ENCODE results near the gene GNAT3. TPM values are rescaled to one million over a fixed set of nuclear protein-coding genes. Genes with fewer than 3 reads are reported as not detected.

GNAT3 gene
- total and polyA plus RNA-seq, 2 experiments from 2014 or later, result not detected

DNA sequence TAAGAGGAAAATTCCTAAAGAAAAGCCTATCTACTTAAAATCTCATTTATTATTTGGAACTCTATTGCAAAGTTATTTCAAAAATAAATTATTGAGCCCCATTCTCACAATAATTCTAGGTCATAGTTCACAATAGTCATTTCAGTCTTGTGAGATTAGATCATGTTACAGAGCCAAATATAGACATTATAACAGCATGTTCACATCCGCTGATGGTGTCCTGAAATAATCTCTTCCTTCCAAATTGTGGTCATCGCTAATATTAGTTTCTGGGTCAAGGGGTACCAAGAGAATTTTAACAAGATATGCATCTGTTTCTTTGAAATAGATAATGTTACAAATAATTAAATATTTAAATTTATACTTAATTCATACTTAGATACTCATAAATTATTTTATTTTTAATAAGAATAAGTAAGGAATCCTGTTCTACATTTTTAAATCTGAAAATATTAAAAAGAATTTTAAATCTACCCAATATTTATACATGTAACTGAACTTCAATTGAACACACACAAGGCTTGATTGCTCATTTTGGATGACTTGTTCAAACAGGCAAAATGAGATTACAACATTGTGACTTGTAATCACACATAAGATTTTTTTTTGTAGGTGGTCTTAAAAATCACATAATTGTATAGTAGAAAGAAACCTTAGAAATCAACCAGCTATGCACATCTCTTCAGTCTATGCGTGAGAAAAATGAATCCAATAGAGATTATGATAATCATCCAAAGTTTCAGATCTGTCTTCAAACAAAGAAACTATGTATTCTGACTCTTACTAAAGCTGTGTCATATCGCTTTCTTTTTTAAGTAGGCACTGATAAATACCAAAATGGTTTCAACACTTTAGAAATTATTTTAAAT lies 13.1 kb downstream of the GNAT3 start:
- Histone ChIP-seq H3K4me3 (no peak overlapping the region), H3K79me2 (no peaks in the 10 kb centered on the region), H3K27me3 (no peaks in the 10 kb centered on the region), H3K4me2 (peak overlapping the region; percentile 7), H2AFZ (peak overlapping the region; percentile 15), H3K27ac (peak overlapping the region; percentile 76), H3K4me1 (ENCODE audit: insufficient read depth) (peaks cover 4% of the 10 kb centered on the region), H3K9me2 (replicated peaks; ENCODE audit: insufficient read depth) (no peaks in the 10 kb centered on the region), H4K20me1 (ENCODE audit: insufficient read depth, poor library complexity, severe bottlenecking) (no peaks in the 10 kb centered on the region), H3K36me3 (replicated peaks; ENCODE audit: insufficient read depth, low read depth) (no peaks in the 10 kb centered on the region), H3K9me3 (ENCODE audit: low read depth) (no peaks in the 10 kb centered on the region)
- WGBS (ENCODE audit: low lambda C conversion rate, missing lambda C conversion rate), result 79% methylated on average over 4 of the region's 4 CpGs
- TF ChIP-seq EZH2 (IDR thresholded peaks at IDR 0.05; ENCODE audit: borderline replicate concordance) (no peak), EZH2phosphoT487 (IDR thresholded peaks at IDR 0.05; ENCODE audit: low read depth, severe bottlenecking, unreplicated experiment) (no peak)
- TF ChIP-seq, protein P1, sequence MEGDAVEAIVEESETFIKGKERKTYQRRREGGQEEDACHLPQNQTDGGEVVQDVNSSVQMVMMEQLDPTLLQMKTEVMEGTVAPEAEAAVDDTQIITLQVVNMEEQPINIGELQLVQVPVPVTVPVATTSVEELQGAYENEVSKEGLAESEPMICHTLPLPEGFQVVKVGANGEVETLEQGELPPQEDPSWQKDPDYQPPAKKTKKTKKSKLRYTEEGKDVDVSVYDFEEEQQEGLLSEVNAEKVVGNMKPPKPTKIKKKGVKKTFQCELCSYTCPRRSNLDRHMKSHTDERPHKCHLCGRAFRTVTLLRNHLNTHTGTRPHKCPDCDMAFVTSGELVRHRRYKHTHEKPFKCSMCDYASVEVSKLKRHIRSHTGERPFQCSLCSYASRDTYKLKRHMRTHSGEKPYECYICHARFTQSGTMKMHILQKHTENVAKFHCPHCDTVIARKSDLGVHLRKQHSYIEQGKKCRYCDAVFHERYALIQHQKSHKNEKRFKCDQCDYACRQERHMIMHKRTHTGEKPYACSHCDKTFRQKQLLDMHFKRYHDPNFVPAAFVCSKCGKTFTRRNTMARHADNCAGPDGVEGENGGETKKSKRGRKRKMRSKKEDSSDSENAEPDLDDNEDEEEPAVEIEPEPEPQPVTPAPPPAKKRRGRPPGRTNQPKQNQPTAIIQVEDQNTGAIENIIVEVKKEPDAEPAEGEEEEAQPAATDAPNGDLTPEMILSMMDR (IDR thresholded peaks at IDR 0.05; ENCODE audit: poor library complexity), result no peak
- DNase-seq (ENCODE audit: low spot score), result no peak

DNA sequence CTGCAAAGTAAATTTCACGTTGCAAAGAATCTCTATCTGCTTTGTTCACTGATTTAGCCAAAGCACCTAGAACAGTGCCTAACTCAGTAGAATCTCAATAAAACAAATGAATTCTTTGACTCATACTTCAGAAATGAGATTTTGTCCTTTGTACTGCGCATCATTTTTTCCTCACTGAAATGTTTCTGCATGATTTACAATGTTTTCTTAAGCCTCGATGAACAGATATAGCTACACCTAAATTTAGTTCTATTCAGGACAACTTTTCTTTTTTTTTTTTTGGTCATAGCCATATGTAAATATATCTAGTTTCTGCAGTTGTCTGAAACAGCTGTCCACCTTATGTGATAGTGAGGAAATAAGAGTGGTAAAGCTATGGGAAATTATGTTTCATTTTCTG lies 15.3 kb downstream of the GNAT3 start:
- Histone ChIP-seq H3K9me2 (replicated peaks; ENCODE audit: insufficient read depth) (no peaks in the 10 kb centered on the region), H4K20me1 (ENCODE audit: insufficient read depth, poor library complexity, severe bottlenecking) (no peaks in the 10 kb centered on the region), H3K36me3 (replicated peaks; ENCODE audit: insufficient read depth, low read depth) (no peaks in the 10 kb centered on the region), H3K4me1 (ENCODE audit: insufficient read depth) (peaks cover 4% of the 10 kb centered on the region), H3K79me2 (no peaks in the 10 kb centered on the region), H2AFZ (no peak overlapping the region), H3K27me3 (no peaks in the 10 kb centered on the region), H3K9me3 (ENCODE audit: low read depth) (no peaks in the 10 kb centered on the region), H3K27ac (no peak overlapping the region), H3K4me2 (no peak overlapping the region), H3K4me3 (no peak overlapping the region)
- WGBS (ENCODE audit: low lambda C conversion rate, missing lambda C conversion rate), result 90% methylated on average over 3 of the region's 3 CpGs
- TF ChIP-seq, protein P1 (IDR thresholded peaks at IDR 0.05; ENCODE audit: poor library complexity), result no peak
- TF ChIP-seq EZH2phosphoT487 (IDR thresholded peaks at IDR 0.05; ENCODE audit: low read depth, severe bottlenecking, unreplicated experiment) (no peak), EZH2 (IDR thresholded peaks at IDR 0.05; ENCODE audit: borderline replicate concordance) (no peak)
- no peak for DNase-seq (ENCODE audit: low spot score)

DNA sequence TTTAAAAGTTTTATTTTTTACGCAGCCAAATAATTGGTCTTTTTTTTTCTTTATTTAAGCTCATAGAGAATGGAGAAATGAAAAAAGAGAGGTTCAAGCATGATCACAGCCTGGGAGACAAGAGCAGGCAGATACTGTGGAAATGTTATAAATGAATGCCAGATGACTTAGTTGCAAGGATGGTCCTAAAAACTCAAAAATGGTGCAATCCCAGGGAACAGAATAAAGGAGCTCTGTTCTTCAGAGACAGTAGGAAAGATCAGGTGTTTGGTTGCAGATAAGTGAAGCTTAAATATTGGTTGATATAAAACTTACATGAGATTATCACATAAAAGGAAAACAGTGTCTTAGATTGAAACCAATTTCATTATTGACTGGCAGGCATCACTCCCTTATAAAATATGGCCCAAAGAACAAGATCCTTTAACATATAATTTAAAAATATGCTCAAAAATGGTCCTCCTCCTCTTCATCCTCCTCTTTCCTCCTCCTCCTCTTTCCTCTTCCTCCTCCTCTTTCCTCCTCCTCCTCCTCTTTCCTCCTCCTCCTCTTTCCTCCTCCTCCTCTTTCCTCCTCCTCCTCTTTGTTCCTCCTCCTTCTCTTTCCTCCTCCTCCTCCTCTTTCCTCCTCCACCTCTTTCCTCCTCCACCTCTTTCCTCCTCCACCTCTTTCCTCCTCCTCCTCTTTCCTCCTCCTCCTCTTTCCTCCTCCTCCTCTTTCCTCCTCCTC lies 18.6 kb downstream of the GNAT3 start:
- H3K4me1 ChIP-seq (ENCODE audit: insufficient read depth), result no peaks in the 10 kb centered on the region
- no peaks in the 10 kb centered on the region for H3K27me3 ChIP-seq
- WGBS (ENCODE audit: low lambda C conversion rate, missing lambda C conversion rate), result 100% methylated on average over 1 of the region's 1 CpG
- no peaks in the 10 kb centered on the region for H4K20me1 ChIP-seq (ENCODE audit: insufficient read depth, poor library complexity, severe bottlenecking)
- H3K9me3 ChIP-seq (ENCODE audit: low read depth), result no peaks in the 10 kb centered on the region
- no peaks in the 10 kb centered on the region for H3K36me3 ChIP-seq (replicated peaks; ENCODE audit: insufficient read depth, low read depth)
- H3K79me2 ChIP-seq, result no peaks in the 10 kb centered on the region
- no peak overlapping the region for H3K4me2 ChIP-seq
- no peak for DNase-seq (ENCODE audit: low spot score)
- TF ChIP-seq, protein P1 (IDR thresholded peaks at IDR 0.05; ENCODE audit: poor library complexity), result no peak
- no peak for TF ChIP-seq EZH2 (IDR thresholded peaks at IDR 0.05; ENCODE audit: borderline replicate concordance)
- no peak for TF ChIP-seq EZH2phosphoT487 (IDR thresholded peaks at IDR 0.05; ENCODE audit: low read depth, severe bottlenecking, unreplicated experiment)
- H3K27ac ChIP-seq, result no peak overlapping the region
- no peak overlapping the region for H3K4me3 ChIP-seq
- H2AFZ ChIP-seq, result no peak overlapping the region
- no peaks in the 10 kb centered on the region for H3K9me2 ChIP-seq (replicated peaks; ENCODE audit: insufficient read depth)
